HG03097 (cell line): ENCODE results near the gene MRPL58.
"Not testable (repeated sequence)": the region's sequence is repeated elsewhere in the genome, so short reads cannot be mapped to it uniquely, and the experiment has no call there.

Source experiments
- ATAC-seq: cut with Tn5 transposase; IDR thresholded peaks from one replicate; pipeline ENCODE4 v1.9.1; 2021; ENCODE audit not compliant: unreplicated experiment, low FRiP score

The MRPL58 gene

DNA sequence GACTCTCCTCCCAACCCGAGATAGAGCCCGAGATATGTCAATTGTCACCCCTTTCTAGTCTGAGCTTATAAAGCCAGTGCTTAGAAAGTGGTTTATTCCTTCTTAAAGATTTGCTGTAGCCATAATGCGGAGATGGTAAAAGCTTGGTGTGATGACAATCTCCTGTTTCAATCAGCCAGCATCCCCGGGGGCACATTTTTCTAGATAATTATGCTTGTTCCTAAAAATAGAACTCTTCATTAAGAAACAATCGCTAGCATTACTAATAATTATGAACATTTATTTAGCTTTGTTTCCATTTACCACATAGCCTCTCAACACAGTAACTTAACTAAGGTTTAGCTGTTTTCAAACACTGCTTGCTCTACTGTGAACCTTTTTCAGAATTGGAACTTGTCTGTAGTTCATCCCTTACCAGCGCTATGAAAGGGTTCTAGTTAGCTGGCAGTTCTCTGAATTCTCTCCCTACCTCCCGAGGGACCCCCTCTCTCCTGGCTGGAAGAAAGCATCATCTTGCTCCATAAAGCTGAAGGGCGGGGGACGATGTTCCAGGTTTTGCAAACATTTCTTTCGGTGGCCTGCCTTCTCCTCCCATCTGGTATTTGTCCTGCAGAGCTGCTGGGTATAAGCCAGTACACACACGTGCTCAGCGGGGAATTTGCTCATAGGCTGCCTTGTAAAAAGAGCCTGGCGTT, 922 bp upstream of the MRPL58 start:
- ATAC-seq: no peak

DNA sequence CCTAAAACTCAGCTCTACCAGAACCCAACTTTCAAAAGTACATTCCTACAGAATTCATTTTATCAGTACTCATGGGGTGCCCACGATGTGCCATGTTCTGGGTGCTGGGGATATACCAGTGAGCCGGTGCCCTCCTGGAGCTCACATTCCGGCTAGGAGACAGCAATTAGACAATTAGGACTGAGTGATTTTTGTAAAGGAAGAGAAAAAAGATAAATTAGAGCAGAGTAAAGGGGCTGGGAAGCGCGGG, 449 bp upstream of the MRPL58 start:
- no peak for ATAC-seq

DNA sequence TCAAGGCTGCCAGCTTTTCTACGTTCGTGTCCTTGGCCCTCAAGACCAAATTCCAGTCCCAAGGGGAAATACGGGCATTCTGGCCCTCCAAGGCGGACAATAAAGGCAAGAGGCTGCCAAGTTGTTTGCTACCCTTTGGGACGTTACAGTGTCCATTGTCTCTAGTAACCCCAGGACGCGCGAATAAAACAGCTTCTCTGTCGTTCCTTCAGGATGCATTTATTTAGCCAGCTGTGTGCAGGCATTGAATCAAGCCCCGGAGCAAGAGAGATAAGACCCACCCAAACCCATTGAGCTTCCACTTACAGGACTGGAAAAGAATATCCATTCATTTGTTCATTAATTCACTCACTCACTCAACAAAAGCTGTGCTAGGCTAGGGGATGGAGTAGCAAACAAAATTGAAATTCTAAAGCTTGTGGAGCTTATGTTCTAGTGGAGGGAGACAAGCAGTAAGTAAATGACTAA, 656 bp downstream of the MRPL58 start:
- ATAC-seq: no peak

DNA sequence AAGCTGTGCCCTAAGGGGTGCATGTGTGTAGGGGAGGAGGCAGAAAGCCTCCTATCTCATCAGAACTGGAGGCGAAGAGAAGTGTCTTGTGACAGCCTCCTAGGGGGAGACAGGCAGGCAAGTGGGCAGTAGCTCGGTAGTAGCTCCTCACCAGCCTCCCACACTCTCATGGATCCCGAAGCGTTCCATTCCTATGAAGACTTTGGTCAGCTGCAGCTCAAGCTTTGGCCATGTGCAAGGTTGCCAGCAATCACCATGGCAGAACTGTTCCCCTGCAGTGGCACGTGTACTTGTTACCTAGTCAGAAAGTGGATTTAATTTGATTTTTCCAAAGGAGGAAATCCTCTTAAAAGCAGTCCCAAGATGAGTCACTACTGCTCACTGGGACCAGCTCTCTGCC, 6.7 kb downstream of the MRPL58 start:
- no peak for ATAC-seq

DNA sequence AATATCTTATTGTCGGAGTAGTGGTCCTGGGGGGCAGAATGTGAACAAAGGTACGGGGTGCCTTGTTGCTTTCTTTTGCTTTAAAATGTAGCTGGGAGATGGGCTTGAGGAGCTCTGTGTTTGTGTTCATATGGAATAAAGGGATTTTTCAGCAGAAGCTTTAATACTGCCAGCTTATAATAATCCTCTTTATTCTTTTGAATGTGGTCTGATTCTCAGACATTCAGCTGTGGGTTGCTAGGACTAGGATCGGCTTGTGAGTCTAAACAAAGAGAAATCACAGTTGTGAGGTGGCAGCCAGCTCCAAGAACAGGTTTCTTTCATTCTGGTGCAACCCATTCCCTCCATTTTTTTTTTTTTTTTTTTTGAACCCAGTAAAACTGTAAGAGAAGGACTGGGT, 7.2 kb downstream of the MRPL58 start:
- ATAC-seq: no peak

DNA sequence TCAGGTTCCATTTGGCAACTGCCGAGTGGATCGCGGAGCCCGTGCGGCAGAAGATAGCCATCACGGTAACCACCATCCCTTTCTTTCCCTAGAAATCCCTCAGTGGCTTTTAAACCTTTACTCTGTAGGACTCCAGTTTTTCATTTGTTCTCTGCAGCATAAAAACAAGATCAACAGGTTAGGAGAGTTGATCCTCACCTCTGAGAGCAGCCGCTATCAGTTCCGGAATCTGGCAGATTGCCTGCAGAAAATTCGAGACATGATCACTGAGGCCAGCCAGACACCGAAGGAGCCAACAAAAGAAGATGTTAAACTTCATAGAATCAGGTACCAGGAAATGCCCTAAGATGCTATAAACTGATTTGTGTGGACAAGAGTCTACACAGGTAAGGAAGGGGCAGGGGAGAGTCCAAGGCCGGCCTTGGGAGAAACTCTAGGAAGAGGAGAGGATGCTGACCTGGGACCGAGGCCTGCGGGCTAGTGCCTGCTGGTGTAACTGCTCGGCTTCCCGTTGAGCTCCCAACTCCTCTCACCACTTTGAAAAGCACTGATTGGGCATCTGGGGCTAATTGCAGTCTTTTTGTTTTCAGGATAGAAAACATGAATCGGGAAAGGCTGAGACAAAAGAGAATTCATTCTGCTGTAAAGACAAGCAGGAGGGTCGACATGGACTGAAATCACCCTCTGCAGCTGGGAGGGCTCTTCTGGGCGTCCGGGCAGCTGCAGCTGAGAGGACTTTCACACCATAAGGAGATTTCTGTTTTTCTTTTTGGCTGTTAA, 8.1 kb downstream of the MRPL58 start:
- ATAC-seq: no peak

DNA sequence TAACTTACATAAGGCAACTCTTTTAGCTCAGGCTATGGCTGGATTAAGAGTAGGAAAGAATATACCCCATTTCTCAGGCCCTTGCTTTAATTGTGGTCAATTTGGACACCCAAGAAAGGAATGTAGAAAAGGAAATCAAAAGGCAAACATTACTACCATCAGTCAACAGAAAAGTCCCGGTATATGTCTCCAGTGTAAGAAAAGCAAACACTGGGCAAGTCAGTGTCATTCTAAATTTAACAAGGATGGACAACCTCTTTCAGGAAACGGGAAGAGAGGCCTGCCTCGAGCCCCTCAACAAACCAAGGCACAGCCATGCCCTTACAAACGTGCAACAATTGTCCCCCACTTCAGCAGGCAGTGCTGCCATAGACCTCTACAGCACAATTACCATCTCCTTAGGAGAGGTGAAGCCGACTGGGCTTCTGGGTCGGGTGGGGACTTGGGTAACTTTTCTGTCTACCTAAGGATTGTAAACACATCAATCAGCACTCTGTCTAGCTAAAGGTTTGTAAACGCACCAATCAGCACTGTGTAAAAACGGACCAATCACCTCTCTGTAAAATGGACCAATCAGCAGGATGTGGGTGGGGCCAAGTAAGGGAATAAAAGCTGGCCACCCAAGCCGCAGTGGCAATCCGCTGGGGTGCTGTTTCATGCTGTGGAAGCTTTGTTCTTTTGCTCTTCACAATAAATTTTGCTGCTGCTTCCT, 12.4 kb downstream of the MRPL58 start:
- no peak for ATAC-seq

DNA sequence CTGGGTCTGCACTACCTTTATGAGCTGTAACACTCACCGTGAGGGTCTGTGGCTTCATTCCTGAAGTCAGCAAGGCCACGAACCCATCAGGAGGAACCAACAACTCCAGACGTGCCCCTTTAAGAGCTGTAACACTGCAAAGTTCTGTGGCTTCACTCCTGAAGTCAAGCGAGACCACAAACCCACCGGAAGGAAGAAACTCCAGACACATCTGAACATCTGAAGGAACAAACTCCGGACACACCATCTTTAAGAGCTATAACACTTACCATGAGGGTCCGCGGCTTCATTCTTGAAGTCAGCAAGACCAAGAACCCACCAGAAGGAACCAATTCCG, 12.9 kb downstream of the MRPL58 start:
- ATAC-seq: not testable (repeated sequence)

DNA sequence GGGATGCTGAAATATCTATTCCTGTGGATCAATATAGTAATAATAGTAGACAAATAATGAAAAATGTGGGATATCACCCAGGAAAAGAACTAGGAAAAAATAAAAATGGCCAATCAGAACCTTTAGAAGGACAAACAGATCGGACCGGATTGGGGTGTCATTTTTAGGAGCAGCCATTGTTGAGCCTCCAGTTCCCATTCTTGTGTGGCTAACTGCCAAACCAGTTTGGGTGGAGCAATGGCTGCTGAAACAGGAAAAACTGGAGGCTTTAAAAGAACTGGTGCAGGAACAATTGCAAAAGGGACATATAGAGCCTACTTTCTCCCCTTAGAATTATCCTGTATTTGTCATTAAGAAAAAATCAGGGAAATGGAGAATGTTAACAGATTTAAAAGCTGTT, 14.2 kb downstream of the MRPL58 start:
- not testable (repeated sequence) for ATAC-seq

DNA sequence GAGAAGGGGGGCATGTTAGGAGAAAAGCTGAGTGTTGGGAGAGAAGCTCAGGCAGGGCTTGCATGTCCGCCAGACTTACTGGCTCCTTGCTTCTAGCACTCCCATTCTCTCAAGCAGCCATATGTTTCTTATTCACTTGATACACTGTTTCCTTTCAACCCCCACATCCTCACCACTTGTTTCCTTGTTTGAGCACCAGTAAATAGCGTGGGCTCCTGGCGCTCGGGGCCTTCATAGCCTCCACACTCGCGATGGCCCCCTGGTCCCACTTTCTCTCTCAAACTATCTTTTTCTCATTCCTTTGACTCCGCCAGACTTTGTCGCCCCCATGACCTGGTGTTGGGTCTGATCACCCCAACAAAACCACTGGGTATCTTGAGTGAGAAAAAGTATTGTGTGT, 17.7 kb downstream of the MRPL58 start:
- ATAC-seq: no peak

DNA sequence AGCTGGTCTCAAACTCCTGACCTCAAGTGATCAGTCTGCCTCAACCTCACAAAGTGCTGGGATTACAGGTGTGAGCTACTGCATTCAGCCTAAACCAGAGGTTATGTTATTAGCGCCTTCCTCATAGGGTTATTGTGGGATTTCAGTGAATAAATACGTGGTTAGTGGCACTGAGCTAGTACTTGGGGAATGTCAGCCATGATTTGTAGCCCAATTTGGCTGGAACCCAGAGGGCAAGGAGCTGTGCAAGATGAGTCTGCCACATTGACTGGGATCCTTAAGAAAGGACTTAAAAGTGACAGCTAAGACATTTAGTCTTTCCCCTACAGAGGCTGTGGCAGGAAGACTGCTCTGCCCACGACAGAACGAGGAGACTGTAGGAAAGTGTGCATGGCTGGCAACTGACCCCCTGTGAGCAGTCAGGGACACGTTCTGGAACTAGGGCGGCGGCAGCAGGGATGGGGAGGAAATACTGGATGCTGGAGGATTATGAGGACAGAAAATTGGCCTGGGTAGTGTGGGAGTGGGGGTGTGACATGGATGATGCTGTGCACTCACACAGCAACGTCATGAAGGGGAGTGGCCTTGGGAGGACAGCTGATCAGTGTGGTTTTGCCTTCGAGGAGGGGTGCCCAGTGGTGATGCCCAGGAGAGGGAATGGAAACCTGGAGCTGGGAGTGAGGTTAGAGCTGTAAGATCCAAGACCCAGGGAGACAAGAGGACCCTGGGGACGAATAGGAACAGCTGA, 19.7 kb downstream of the MRPL58 start:
- no peak for ATAC-seq

DNA sequence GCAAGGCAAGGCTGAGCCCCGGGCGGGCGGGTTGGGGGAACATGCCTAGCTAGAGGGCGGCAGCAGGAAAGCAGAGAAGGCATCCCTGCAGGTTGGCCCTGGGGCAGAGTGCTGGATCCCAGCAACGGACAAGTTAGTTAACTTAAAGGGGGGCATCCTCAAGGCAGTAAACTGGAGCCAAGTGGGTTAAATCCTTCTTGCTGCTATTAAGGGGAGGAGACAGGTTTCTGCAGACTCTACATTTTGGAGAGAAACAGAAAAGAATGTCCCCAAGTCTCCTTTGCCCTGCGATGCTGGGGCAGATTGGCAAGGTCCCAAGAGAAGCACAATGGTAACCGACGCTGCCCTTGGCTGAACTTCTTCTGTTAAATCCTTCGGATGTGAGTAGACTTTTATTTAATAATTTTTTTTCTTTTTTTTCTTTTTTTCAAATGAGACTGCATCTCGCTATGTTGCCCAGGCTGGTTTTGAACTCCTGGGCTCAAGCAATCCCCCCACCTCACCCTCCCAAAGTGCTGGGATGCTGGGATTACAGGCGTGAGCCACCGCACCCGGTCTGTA, 20.3 kb downstream of the MRPL58 start:
- no peak for ATAC-seq

DNA sequence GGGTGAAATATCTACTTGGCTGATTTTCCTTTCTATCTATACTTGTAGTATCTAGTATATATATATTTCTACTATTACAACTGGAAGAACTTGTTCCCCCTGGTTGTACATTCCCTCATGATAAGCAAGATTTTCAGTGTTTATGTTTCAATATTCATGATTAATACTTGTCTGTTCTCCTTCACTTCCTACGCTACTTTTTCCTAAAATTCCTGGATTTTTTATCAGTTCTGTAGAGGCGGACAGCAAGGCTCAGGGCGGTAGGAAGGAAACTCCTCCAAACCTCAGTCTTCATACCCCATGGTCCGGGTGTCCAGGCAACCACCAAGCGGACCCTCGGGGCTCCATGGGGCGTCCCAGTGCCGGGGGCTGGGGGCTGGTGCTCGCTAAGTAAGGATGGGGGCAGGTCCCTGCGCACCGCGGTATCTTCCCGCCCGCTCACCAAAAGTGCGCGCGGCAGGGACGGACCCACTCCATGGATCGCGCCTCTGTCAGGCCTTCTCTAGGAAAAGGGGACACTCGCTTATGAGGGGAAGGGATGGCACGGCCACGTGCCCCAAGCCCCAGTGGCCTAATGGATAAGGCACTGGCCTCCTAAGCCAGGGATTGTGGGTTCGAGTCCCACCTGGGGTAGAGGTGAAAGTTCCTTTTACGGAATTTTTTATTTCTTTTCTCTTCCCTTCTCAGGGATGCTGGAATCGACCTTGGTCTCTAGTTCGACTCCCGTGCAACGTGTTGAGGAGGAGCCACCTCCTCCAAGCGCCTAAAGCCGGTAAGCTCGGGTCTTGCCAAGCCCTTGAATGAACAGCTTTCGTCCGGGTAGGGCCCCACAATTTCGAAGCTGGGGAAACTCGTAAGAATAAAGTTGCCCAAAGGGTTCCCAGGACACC, 21.1 kb downstream of the MRPL58 start:
- ATAC-seq: peak; percentile 42

DNA sequence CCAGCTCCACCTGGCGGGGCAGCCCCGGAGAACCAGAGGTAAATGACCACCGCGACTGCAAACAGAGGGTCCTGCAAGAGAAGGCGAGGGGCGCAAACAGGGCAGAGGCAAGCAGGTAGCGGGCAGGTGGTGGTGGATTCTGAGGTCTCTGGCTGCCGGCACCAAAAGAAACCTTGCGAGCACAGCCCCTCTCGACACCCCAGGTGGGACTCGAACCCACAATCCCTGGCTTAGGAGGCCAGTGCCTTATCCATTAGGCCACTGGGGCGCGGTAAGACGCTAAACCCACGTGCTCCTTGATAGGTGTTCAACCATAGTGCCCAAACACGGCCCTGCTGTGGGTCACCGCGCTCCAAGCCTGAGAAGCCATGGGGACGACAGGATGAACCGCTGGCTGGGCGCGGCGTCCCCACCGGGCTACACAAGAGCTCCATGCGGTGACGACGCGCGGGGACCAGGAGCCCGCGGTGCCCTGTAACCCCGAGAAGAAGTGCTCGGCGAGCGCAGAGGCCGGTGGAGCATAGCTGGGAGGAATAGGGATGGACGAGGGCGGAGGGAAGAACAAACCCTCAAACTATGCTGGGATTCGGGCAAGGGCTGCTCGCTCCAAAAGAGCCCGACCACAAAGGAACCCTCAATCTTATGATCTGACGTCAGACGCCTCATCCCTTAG, 21.9 kb downstream of the MRPL58 start:
- ATAC-seq: peak; percentile 45

DNA sequence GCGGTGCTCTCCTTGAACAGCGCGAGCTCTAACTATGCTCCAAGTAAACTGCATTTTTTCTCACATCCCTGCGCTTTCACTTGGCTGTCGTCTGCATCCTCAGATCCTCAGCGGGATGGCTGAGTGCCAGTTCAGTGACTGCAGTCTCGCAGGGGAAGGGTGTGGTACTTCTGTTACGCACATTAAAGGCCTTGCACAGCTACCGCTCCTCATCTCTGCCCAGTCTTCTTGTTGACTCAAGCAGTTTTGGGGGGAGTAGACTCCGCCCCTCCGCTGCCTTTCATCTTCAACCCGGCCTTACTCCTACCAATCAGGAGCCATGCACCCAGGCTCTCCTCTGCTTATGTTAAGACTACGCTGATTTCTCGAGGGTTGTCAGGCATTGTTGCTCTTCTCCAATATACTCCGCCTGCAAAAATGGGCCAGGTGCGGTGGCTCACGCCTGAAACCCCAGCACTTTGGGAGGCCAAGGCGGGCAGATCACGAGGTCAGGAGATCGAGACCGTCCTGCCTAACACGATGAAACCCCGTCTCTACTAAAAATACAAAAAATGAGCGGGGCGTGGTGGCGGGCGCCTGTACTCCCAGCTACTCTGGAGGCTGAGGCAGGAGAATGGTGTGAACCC, 24.3 kb downstream of the MRPL58 start:
- no peak for ATAC-seq

DNA sequence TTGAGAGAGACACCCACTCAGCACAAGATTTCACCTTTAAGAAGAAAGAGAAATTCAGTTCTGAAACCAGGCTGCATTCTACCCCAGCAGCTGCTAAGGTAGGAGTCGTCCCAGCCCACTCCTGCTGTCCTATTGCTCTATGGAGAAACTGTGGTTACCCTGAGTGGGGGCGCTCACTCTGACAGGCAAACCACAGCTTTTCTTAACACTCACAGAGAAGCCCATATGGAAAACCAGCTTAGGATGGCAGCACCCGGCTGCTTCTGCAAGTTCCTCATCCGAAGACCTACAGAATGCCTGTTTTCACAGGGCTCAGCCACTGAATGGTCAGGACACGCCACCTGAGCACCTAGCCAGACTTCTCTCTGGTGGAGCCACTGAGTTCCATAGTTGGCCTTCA, 26.8 kb downstream of the MRPL58 start:
- ATAC-seq: no peak

DNA sequence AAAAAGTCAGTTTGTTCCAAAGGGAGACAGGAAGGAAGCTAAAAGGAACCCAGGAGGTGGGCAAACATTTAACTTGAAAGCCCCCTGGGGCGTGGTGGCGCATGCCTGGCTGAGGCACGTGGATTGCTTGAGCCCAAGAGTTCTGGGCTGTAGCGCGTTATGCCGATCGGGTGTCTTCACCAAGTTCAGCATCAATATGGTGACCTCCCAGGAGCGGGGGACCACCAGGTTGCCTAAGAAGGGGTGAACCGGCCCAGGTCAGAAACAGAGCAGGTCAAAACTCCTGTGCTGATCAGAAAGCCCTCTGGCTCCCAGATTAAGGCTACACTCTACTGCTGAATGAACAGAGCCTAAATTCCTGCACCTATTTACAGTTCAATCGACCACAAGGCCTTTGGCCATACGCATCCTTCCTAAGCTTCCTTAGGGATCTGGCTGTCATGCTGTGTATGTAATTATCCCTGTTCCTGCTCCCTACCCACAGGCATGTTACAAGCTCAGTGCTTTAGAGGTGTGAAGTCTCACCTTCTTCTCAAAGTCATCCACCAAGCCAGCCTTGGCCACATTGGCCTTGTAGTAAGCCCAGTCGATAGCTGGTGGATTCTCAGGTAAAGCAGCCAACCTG, 29.3 kb downstream of the MRPL58 start:
- no peak for ATAC-seq

DNA sequence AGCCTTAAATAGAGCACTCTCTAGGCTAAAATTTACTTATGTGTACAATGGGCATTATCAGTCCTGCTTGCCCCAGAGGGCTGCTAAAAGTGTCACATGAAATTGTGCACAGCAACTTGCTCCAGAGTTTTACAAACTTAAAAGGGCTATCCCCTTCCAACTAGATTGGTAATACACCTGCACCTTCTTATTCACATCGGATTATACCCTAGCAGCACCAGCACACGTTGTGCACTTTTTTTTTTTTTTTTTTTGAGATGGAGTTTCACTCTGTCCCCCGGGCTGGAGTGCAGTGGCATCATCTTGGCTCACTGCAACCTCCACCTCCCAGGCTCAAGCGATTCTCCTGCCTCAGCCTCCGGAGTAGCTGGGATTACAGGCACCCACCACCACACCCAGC, 31.3 kb downstream of the MRPL58 start:
- not testable (repeated sequence) for ATAC-seq

DNA sequence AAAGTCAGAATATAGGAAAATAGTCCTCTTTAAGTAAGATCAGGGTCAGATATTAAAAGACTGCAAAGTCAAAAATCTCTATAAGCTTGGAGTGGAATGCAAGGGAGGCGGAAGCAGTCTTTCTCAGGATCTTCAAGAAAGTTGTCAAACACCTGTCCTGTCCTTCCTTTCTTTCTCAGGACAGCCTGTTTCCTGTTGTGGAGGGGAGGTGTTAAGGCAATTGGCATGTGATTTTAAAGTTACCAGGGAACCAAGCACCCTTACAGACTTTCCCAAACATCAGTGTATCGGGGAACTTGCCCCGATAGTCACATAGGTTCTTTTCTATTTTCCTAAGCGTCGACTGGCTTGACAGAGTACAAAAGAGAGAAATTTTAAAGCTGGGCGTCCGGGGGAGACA, 32.2 kb downstream of the MRPL58 start:
- ATAC-seq: no peak
